ENCODE results near the gene TNIK. TPM values are rescaled to one million over a fixed set of nuclear protein-coding genes. Genes with fewer than 3 reads are reported as not detected.

TNIK gene
- total RNA-seq, 4 donors from 2014 or later = 32.9 to 52.0 (median 40.2) TPM

DNA sequence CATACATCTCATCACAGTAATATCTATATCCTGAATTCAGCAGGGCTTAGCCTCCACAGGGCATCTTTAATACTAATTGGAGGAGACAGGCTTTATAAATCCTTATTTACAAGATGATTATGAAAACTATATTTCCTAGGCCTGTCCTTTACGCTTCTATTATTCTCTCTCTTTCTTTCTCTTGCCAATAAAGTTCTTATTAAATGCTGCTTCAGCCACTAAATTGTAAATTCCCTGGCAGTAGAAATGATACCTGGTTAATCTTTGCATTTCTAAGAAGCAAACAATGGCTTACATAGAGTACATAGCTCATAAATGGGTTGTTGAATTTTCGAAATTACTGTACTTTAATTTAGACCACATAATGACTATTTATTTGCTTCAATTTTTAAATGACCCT is 43.5 kb downstream of the TNIK start:
- Histone ChIP-seq H3K4me1 (peaks cover 0 to 17% (median 0%) of the 10 kb centered on the region in 4 donors), H3K27me3 (no peaks in the 10 kb centered on the region), H3K27ac (no peak overlapping the region), H3K9me3 (no peaks in the 10 kb centered on the region), H3K4me3 (no peak overlapping the region), H3K36me3 (no peaks in the 10 kb centered on the region)
- no peak for DNase-seq
- no peak for TF ChIP-seq EP300 (IDR thresholded peaks at IDR 0.05; ENCODE audit: low read depth)
- TF ChIP-seq POLR2AphosphoS5 (IDR thresholded peaks at IDR 0.05) = no peak
- no peak for TF ChIP-seq POLR2A (IDR thresholded peaks at IDR 0.05)
- TF ChIP-seq, protein P1, sequence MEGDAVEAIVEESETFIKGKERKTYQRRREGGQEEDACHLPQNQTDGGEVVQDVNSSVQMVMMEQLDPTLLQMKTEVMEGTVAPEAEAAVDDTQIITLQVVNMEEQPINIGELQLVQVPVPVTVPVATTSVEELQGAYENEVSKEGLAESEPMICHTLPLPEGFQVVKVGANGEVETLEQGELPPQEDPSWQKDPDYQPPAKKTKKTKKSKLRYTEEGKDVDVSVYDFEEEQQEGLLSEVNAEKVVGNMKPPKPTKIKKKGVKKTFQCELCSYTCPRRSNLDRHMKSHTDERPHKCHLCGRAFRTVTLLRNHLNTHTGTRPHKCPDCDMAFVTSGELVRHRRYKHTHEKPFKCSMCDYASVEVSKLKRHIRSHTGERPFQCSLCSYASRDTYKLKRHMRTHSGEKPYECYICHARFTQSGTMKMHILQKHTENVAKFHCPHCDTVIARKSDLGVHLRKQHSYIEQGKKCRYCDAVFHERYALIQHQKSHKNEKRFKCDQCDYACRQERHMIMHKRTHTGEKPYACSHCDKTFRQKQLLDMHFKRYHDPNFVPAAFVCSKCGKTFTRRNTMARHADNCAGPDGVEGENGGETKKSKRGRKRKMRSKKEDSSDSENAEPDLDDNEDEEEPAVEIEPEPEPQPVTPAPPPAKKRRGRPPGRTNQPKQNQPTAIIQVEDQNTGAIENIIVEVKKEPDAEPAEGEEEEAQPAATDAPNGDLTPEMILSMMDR (IDR thresholded peaks at IDR 0.05) = no peak
- in situ Hi-C loops (cut with MboI; ENCODE audit: low pct_ligation_motif_present in 1 of 4, low pct_unique_long_range_greater_than_20kb in 1 of 4, low sequenced_read_pairs in 3 of 4) = no loop called here
- WGBS, 2 donors (ENCODE audit: low coverage in 1 of 2) = 50 to 57% methylated on average over 2 of the region's 2 CpGs
- intact Hi-C loops (cut with DNase I; ENCODE audit: low total_unique reads) = no loop called here

DNA sequence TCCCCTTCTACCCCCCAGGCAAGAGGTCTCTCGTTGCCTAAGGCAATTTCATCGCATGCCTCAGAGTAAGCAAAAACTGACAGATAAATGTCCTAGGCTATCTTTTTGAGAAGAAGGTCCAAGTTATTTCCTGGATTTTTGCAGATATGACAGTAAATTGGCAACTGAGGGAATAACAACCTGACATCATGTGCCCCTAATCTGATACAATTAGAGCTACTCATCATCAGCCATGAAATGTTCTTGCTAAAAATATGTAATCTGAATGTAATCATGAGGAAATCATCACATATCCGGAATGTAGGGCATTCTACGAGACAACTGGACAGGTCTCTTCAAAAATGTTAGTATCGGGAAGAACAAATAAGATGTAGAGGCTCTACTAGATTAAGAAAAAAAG is 44.1 kb downstream of the TNIK start:
- H3K9me3 ChIP-seq = no peaks in the 10 kb centered on the region
- no peak for DNase-seq
- intact Hi-C loops (cut with DNase I; ENCODE audit: low total_unique reads) (no loop called here), in situ Hi-C loops (cut with MboI; ENCODE audit: low pct_ligation_motif_present in 1 of 4, low pct_unique_long_range_greater_than_20kb in 1 of 4, low sequenced_read_pairs in 3 of 4) (no loop called here)
- peaks cover 0 to 17% (median 0%) of the 10 kb centered on the region in 4 donors for H3K4me1 ChIP-seq
- TF ChIP-seq EP300 (IDR thresholded peaks at IDR 0.05; ENCODE audit: low read depth) (no peak), POLR2A (IDR thresholded peaks at IDR 0.05) (no peak), POLR2AphosphoS5 (IDR thresholded peaks at IDR 0.05) (no peak)
- TF ChIP-seq, protein P1 (IDR thresholded peaks at IDR 0.05) = no peak
- 83 to 88% methylated on average over 5 of the region's 5 CpGs for WGBS, 2 donors (ENCODE audit: low coverage in 1 of 2)
- H3K27ac ChIP-seq = no peak overlapping the region
- H3K36me3 ChIP-seq = no peaks in the 10 kb centered on the region
- no peak overlapping the region for H3K4me3 ChIP-seq
- H3K27me3 ChIP-seq = no peaks in the 10 kb centered on the region

DNA sequence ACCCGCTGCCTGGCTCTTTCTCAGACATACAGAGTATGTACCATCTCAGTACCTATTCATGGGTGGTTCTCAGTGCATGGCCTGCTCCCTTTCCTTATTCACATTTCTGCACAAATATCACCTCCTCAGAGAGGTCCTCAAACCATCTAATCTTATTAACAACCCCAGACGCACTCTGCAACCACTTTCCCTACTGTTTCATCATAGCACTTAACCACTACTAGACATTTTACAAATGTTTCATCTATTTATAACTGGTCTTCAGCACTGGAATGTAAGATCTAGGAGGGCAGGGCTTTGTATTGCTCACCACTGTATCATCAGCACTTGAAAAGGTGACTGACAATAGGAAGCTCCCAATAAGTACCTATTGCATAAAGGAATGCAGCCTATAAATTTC is 45.1 kb downstream of the TNIK start:
- intact Hi-C loops (cut with DNase I; ENCODE audit: low total_unique reads) = no loop called here
- H3K27ac ChIP-seq = no peak overlapping the region
- TF ChIP-seq EP300 (IDR thresholded peaks at IDR 0.05; ENCODE audit: low read depth) (no peak), POLR2A (IDR thresholded peaks at IDR 0.05) (no peak), POLR2AphosphoS5 (IDR thresholded peaks at IDR 0.05) (no peak)
- no peaks in the 10 kb centered on the region for H3K27me3 ChIP-seq
- peaks cover 0 to 17% (median 0%) of the 10 kb centered on the region in 4 donors for H3K4me1 ChIP-seq
- no peak overlapping the region for H3K4me3 ChIP-seq
- DNase-seq = no peak
- in situ Hi-C loops (cut with MboI; ENCODE audit: low pct_ligation_motif_present in 1 of 4, low pct_unique_long_range_greater_than_20kb in 1 of 4, low sequenced_read_pairs in 3 of 4) = no loop called here
- no peaks in the 10 kb centered on the region for H3K36me3 ChIP-seq
- 75 to 82% methylated on average over 2 of the region's 2 CpGs for WGBS, 2 donors (ENCODE audit: low coverage in 1 of 2)
- H3K9me3 ChIP-seq = no peaks in the 10 kb centered on the region

DNA sequence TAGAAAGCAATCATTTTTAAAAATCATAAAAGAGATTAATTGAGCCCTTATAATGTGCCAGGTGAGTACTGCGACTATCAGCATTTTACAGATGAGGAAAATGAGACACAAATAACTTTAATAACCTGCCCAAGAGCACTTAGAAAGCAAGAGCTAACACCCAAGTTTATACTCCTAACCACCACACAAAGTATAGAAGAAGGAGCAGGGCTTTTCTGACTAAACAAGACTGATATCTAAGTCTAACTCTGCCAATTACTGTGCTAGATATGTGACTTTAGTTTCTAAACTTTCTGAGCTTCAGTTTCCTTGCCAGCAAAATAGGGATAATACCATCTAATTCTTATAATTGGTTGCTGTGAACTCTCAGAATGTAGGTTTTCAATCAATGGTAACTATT is 47.7 kb downstream of the TNIK start:
- Histone ChIP-seq H3K27me3 (no peaks in the 10 kb centered on the region), H3K36me3 (no peaks in the 10 kb centered on the region), H3K4me1 (peaks cover 0 to 11% (median 0%) of the 10 kb centered on the region in 4 donors), H3K4me3 (no peak overlapping the region), H3K9me3 (no peaks in the 10 kb centered on the region), H3K27ac (no peak overlapping the region)
- WGBS, 2 donors (ENCODE audit: low coverage in 1 of 2) = 78 to 82% methylated on average over 1 of the region's 1 CpG
- intact Hi-C loops (cut with DNase I; ENCODE audit: low total_unique reads) = no loop called here
- TF ChIP-seq, protein P1 (IDR thresholded peaks at IDR 0.05) = no peak
- TF ChIP-seq EP300 (IDR thresholded peaks at IDR 0.05; ENCODE audit: low read depth) = no peak
- TF ChIP-seq POLR2A (IDR thresholded peaks at IDR 0.05) = no peak
- TF ChIP-seq POLR2AphosphoS5 (IDR thresholded peaks at IDR 0.05) = no peak
- in situ Hi-C loops (cut with MboI; ENCODE audit: low pct_ligation_motif_present in 1 of 4, low pct_unique_long_range_greater_than_20kb in 1 of 4, low sequenced_read_pairs in 3 of 4) = no loop called here
- DNase-seq = no peak

DNA sequence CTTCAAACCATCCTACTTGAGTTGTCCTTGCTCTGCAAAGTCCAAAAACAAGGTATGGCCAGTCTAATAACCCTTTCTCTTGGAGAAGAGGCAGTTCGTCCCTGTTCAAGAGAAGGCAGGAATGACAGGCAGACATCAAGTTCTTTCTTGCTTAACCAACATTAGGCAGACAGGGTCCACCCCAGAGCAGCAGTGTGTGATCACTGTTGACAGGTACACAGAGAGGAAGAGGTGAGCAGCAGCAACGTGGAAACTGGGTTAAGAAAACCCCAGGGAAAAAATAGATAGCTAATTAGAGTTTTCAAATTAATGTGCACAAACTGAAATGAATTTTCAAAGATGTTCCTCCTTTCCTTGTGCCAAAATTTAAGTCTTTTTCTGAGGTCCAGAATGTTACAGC is 48.2 kb downstream of the TNIK start:
- no peaks in the 10 kb centered on the region for H3K36me3 ChIP-seq
- TF ChIP-seq POLR2AphosphoS5 (IDR thresholded peaks at IDR 0.05) (no peak), POLR2A (IDR thresholded peaks at IDR 0.05) (no peak), EP300 (IDR thresholded peaks at IDR 0.05; ENCODE audit: low read depth) (no peak)
- TF ChIP-seq, protein P1 (IDR thresholded peaks at IDR 0.05) = no peak
- H3K27ac ChIP-seq = no peak overlapping the region
- no peaks in the 10 kb centered on the region for H3K9me3 ChIP-seq
- no peaks in the 10 kb centered on the region for H3K27me3 ChIP-seq
- DNase-seq = no peak
- intact Hi-C loops (cut with DNase I; ENCODE audit: low total_unique reads) = no loop called here
- in situ Hi-C loops (cut with MboI; ENCODE audit: low pct_ligation_motif_present in 1 of 4, low pct_unique_long_range_greater_than_20kb in 1 of 4, low sequenced_read_pairs in 3 of 4) = no loop called here
- H3K4me3 ChIP-seq = no peak overlapping the region
- peaks cover 0 to 7% (median 0%) of the 10 kb centered on the region in 4 donors for H3K4me1 ChIP-seq
- 39 to 74% methylated on average over 2 of the region's 2 CpGs for WGBS, 2 donors (ENCODE audit: low coverage in 1 of 2)
